ENCODE measurements around the gene ERGIC1. TPM values are rescaled to one million over a fixed set of nuclear protein-coding genes. Genes with fewer than 3 reads are reported as not detected.

Gene ERGIC1
- total and polyA plus RNA-seq, 10 of the 15 experiments (the other 5 are each of a cell fraction or from before 2014, with no cell fraction given) = 8.8 to 104 (median 76.3) TPM

DNA sequence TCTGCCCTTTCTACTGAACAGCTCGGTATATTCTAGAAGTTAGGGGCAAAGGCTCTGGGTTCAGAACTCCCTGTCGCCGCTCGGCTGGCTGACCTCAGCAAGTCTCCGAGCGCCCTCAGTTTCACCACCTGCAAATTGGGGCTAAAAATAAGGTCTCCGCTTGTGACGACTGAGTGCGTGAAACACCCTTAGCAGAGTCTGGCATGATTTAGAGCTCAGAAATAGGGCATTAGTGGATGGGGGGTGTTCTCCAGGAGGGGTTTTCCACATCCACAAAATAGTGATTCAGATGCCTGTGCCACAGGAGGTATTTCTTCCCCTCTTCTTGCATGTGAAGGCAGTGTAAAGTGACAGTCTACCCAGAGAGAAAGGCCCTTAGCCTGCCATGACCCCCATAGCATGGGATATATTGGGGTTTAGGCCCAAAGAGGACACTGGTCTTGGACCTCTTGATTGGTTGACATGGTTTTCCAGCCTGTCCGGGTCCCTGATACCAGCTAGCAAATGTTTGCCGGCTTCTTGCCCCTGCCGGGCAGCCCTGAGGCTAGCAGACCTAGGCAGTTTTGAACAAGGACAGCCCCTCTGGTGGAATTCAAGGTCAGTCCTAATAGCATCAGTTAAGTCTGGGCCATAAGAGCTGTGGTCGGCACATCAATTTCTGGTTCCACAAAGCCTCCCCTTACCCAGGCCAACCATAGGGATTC, 1.4 kb downstream of the ERGIC1 start (continued):
- TF ChIP-seq SKIL (IDR thresholded peaks at IDR 0.05; ENCODE audit: low read depth, poor library complexity, severe bottlenecking) (peak; percentile 28), ZZZ3 (IDR thresholded peaks at IDR 0.05; ENCODE audit: control insufficient read depth, insufficient read length, low read depth) (no peak), NR2F1 (conservative IDR thresholded peaks at IDR 0.05) (0 out of 2 replicates have a peak, but pooled peaks have one; percentile 32), CREB1 (IDR thresholded peaks at IDR 0.05; ENCODE audit: low read depth) (peak; percentile 12; the same call in 1 of the 2 replicates), YY1 (IDR thresholded peaks at IDR 0.05; ENCODE audit: low read depth, low read length) (no peak), E2F8 (IDR thresholded peaks at IDR 0.05; ENCODE audit: low read depth, partially characterized antibody) (no peak), RELA (IDR thresholded peaks at IDR 0.05; ENCODE audit: borderline replicate concordance, partially characterized antibody) (no peak), CBX3 (IDR thresholded peaks at IDR 0.05; ENCODE audit: borderline replicate concordance, low read depth) (no peak), LARP7 (IDR thresholded peaks at IDR 0.05) (no peak; the same call in 1 of the 2 replicates), NKRF (conservative IDR thresholded peaks at IDR 0.05) (peak; percentile 57; the same call in 1 of the 2 replicates), IKZF2 (IDR thresholded peaks at IDR 0.05) (0 out of 4 replicates have a peak, but pooled peaks of 1 of the 2 experiments have one; percentile 23), CUX1 (IDR thresholded peaks at IDR 0.05; ENCODE audit: insufficient replicate concordance, low read depth, low read length) (no peak)
- TF ChIP-seq, protein P1, sequence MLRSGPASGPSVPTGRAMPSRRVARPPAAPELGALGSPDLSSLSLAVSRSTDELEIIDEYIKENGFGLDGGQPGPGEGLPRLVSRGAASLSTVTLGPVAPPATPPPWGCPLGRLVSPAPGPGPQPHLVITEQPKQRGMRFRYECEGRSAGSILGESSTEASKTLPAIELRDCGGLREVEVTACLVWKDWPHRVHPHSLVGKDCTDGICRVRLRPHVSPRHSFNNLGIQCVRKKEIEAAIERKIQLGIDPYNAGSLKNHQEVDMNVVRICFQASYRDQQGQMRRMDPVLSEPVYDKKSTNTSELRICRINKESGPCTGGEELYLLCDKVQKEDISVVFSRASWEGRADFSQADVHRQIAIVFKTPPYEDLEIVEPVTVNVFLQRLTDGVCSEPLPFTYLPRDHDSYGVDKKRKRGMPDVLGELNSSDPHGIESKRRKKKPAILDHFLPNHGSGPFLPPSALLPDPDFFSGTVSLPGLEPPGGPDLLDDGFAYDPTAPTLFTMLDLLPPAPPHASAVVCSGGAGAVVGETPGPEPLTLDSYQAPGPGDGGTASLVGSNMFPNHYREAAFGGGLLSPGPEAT (IDR thresholded peaks at IDR 0.05; ENCODE audit: low read depth) = peak; percentile 17; the same call in 1 of the 2 replicates
